ENCODE data around the gene P2RY6.

Gene P2RY6

GRCh38 chr11:73346186-73346935 is 74.2 kb downstream of the P2RY6 start:
- DNase-seq (ENCODE audit: extremely low spot score, insufficient read length, low read depth) (no peak), FAIRE-seq (no peak)

GRCh38 chr11:73347067-73347466 is 74.9 kb downstream of the P2RY6 start:
- DNase-seq (ENCODE audit: extremely low spot score, insufficient read length, low read depth) (no peak), FAIRE-seq (no peak)

All from GM18507 (cell line).